HG03108 (cell line): ENCODE results near the gene AMBRA1.
"Not testable (repeated sequence)": the region's sequence is repeated elsewhere in the genome, so short reads cannot be mapped to it uniquely, and the experiment has no call there.

Experiments
- ATAC-seq: cut with Tn5 transposase; IDR thresholded peaks from one replicate; pipeline ENCODE4 v1.9.1; 2021; ENCODE audit warnings: moderate library complexity; ENCODE audit not compliant: unreplicated experiment

Gene AMBRA1

GRCh38 chr11:46385169-46386004 is 208.4 kb downstream of the AMBRA1 start:
- no peak for ATAC-seq

DNA sequence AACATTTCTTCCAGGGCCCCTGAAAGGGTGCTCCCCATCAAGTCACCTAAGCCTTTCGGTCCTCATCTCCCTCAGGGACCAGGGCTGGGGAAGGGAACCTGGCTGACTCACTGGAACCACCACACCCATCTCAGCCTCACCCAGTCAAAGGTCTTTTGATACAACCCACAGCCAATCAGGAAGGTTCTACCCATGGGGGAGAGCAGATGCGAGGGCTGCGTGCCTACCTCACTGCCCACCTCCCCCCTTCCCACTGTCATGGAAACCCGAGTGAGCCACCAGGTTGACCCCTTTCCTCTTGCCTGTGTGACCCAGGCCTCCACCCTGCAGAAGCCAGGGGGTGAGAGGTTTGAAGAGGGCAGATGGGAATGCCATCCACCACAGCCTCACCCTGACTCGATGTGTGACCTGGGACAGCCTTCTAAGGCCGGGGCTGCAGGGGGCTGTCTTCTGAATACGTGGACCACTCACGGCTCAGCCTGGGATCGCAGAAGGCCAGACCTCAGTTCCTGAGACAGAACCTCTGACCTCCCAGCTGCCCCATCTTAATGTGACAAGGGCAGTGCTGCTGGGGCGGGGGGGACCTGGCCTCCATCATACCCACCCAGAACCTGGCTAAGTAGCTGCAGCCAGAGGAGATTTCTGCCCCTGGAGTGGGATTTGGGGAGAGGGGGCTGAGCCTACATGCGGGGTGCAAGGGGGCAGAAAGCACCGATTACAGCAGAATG is 209.7 kb downstream of the AMBRA1 start:
- ATAC-seq = no peak

- no peak for ATAC-seq
Measured at GRCh38 chr11:46383404-46383758, 210.4 kb downstream of the AMBRA1 start.

DNA sequence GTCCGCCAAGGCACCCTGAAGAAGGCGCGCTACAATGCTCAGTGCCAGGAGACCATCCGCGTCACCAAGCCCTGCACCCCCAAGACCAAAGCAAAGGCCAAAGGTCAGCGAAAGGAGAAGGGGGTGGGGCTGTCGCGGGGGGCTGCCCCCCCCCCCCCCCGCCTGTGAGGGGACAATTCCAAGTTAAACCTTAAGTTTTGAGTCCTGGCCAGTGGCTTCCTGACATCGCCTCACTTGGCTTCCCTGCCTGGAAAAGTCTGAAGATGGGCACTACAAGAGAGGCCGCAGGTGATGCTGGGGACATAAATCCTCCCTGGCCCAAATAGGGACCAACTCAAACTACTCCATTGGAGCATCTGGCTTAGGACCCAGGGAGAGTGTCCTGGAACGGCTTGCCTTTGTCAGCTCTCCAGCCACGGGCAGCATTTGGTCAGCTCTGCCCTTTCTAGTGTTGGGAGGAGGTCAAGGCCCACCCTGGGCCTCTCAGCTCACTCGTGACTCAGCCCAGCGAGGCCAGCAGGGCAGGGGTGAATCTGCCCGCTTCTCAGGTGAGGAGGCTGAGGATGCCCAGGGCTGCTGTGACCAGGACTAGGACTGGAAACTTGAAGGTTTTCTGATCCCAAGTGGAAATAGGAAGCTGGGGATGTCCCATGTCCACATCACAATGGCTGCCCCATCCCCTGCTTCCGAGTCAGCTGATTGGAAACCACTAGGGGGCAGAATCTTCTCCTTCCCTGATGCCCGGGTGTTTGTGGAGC is 211.0 kb downstream of the AMBRA1 start:
- no peak for ATAC-seq

GRCh38 chr11:46381819-46382645 is 211.8 kb downstream of the AMBRA1 start:
- no peak for ATAC-seq

DNA sequence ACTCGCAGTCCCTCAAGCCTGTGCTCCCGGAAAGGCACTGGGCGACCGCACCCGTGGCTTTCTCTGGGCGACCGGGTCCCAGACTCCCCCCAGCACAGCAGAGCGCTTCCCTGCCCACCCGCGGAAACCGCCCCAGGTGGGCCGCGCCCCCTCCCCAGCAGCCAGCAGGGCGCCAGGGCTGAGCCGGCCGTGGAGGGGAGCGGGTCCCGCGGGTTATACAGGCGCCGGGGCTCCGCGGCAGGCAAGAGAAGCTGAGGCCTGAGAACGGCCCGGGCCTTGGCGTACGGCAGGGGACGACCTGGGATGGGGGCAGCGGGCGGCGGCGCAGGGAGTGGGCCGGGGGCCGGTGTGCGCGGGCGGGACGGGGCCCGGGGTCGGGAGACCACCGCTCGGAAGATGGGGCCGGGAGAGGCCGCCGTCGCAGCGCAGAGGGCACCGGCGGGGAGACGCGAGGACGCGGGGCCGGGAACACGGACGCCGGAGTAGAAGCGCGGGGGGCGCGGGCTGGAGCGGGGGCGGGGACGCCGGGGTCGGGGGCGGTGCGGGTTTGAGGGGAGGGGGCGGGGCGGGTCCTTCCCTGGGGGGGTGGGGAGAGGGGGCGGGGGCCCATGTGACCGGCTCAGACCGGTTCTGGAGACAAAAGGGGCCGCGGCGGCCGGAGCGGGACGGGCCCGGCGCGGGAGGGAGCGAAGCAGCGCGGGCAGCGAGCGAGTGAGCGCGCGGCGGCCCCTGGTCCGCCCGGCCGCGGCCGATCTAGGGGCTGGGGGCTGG is 212.6 kb downstream of the AMBRA1 start, which contains the start of gene MDK:
Gene MDK, plus strand, starts transcription at position 622 of the 771 bp plus-strand sequence. CDS start 389 bp downstream, outside the sequence.
- no peak for ATAC-seq

DNA sequence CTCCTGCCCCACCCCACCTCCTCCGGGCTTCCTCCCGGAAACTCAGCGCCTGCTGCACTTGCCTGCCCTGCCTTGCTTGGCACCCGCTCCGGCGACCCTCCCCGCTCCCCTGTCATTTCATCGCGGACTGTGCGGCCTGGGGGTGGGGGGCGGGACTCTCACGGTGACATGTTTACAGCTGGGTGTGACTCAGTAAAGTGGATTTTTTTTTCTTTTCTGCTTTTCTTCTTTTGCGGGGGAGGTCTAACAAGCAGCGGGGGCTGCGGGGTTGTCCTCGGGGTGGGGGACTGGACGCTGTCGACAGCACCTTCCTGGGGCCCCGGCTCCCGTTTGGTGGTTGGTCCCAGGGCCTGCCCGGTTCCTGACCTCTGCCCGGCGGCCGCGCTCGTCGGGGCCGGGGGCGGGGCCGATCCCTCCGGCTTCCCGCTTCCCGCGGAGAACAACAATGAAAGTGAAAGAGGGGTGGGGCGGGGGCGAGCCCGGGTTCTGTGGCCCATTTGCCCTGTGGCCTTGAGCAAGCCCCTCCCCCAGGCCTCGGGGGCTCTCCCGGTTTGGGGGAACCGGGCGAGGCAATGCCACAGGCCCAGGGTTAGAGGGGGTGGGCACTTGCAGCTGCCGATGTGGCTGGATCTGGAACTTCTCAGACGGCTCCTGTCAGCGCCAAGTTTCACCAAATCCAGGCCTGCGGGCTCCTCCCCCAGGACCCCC is 213.3 kb downstream of the AMBRA1 start:
- ATAC-seq = peak; percentile 44

DNA sequence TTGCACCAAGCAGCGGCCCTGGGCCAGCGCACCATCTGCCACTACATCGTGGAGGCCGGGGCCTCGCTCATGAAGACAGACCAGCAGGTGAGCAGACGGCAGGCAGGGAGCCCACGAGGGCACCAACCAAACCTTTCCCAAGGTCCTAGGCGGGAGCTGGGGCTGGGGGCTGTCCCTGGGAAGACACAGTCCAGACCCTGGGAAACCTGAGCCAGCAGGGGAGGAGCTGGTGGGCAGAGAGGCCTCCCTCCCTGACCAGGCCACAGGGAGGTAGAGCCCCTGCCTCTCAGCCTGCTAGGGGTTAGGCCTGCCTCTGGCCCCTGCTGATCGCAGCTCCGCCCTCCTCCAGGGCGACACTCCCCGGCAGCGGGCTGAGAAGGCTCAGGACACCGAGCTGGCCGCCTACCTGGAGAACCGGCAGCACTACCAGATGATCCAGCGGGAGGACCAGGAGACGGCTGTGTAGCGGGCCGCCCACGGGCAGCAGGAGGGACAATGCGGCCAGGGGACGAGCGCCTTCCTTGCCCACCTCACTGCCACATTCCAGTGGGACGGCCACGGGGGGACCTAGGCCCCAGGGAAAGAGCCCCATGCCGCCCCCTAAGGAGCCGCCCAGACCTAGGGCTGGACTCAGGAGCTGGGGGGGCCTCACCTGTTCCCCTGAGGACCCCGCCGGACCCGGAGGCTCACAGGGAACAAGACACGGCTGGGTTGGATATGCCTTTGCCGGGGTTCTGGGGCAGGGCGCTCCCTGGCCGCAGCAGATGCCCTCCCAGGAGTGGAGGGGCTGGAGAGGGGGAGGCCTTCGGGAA is 214.1 kb downstream of the AMBRA1 start:
- not testable (repeated sequence) for ATAC-seq

GRCh38 chr11:46378811-46379481 is 214.9 kb downstream of the AMBRA1 start:
- ATAC-seq = no peak

DNA sequence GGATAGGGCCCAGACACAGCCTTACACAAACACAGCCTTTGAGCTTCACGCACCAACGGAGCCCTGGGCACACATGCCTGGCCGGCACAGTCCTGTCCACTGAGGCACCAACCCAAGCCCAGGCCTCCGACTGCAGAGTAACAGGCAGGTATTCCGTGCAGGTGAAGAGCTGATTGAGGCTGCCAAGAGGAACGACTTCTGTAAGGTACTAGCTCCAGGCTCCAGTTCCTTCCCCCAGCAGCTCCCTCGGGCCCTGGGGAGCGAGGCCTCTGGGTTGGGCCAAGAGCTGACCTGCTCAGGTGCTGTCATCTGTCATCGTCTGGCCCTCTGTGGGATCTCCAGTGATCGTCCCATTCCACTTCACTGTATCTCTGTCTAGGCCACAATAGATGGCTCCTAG is 215.5 kb downstream of the AMBRA1 start:
- no peak for ATAC-seq

DNA sequence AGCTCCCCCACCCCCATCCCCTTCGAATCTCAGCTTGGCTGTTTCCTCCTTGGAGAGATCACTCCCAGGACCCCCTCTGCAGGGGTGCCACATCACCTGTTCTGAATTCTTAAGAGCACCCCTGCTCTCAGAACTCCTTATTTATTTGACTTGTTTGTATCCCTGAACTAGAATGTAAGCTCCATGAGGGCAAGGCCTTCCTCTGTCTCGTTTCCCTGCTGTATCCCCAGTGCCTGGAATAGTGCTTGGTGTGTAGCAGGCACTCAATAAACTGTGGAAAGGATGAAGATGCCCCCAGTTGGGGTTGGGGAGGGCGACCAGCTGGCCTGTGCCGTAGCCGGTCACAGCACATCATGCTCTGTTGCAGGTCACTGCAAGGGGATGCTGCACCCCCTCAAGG is 216.0 kb downstream of the AMBRA1 start:
- ATAC-seq = no peak

GRCh38 chr11:46377290-46377689 is 216.5 kb downstream of the AMBRA1 start:
- ATAC-seq = no peak

DNA sequence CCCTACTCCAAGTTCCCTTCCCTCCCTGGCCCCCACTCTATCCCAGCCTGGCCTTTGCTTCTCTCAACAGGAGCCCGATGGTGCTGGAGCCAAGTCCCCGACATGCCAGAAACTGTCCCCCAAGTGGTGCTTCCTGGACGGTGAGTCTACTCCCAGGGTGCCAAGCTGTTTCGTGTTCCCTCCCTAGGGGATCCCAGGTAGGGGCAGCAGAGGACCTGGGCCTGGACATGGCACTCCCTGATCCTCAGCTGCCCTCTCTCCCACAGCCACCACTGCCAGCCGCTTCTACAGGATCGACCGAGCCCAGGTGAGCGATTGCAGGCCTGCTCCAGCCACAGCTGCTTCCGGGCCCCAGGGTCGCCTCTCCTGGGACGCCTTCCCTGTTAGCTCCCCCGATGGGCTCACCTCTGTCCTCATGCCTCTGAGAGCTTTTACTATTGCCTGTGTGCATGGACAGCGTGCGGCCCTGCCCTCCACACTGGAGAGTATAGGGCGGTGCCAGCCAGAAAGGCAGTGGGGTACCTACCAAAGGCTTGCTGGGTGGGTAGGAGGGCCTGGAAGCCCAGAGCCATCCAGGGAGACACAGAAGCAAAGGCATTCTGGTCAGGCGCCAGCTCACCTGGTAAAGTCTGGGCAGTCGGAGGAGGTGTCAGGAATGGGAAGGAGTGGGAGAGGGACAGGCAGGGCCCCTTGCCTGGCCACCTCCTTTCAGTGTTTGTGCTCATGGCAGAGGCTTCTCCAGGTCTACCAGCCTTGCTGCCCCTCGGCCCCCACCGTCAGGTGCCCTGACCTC is 217.4 kb downstream of the AMBRA1 start:
- no peak for ATAC-seq

GRCh38 chr11:46375392-46376101 is 218.3 kb downstream of the AMBRA1 start:
- ATAC-seq = no peak

GRCh38 chr11:46374815-46375214 is 219.0 kb downstream of the AMBRA1 start:
- no peak for ATAC-seq
